Left lung (tissue), 10 donors: Measurements from ENCODE around the gene NDFIP1. TPM values are rescaled to one million over a fixed set of nuclear protein-coding genes. Genes with fewer than 3 reads are reported as not detected.

Experiments
- ATAC-seq: fragments of 200-7000 bp; cut with Tn5 transposase; one replicate; pipeline ENCODE4 v1.9.1; 2020; ENCODE audit warnings: moderate library complexity
- DNase-seq, 4 donors: peaks; one replicate each; pipeline ENCODE4 v3.0.0-alpha.2; 2013 to 2020
- H3K27ac ChIP-seq, 2 donors: fragments of 200-600 bp; sonication (generic) in 1 of 2; one replicate each; pipeline versions ENCODE4 v1.5.0 to v1.8.0; 2020 to 2021
- H3K27me3 ChIP-seq, 2 donors: fragments of 200-600 bp; sonication (generic) in 1 of 2; one replicate each; pipeline versions ENCODE4 v1.5.0 to v1.8.0; 2020 to 2021
- H3K36me3 ChIP-seq, 2 donors: fragments of 200-600 bp; sonication (generic) in 1 of 2; one replicate each; pipeline versions ENCODE4 v1.5.0 to v1.8.0; 2020 to 2021
- H3K4me1 ChIP-seq, 2 donors: fragments of 200-600 bp; one replicate each; pipeline ENCODE4 v1.8.0; 2021
- H3K4me3 ChIP-seq, 2 donors: fragments of 200-600 bp; sonication (generic) in 1 of 2; one replicate each; pipeline versions ENCODE4 v1.5.0 to v1.8.0; 2020 to 2021; ENCODE audit warnings: mild to moderate bottlenecking in 1 of 2
- H3K9me3 ChIP-seq, 2 donors: fragments of 200-600 bp; sonication (generic) in 1 of 2; one replicate each; pipeline versions ENCODE4 v1.5.0 to v1.8.0; 2020 to 2021
- CTCF ChIP-seq, 2 donors: fragments of 200-600 bp; sonication (generic) in 1 of 2; IDR thresholded peaks; one replicate each; pipeline versions ENCODE4 v1.5.0 to v1.8.0; 2021; ENCODE audit warnings: antibody characterized with exemption in 2 of 2
- intact Hi-C, 2 donors: fragments of 100-400 bp; cut with DNase I; formaldehyde crosslinking; loops; one replicate each; pipeline versions ENCODE4 v1.11.2 to v1.14.2; 2022
- polyA plus RNA-seq, 6 donors: library from polyadenylated mRNA; unstranded; fragments of 120-200 nt; gene quantifications; one replicate each; pipeline ENCODE4 v1.2.1, GENCODE V29; 2013; ENCODE audit not compliant: insufficient read length in 6 of 6
- total RNA-seq, 2 donors: library from RNA; stranded (reverse); fragmentation: NEBNext Ultra II Directional; extraction: Animal tissue kit (Norgen Biotek cat#: 25700); gene quantifications; one replicate each; pipeline ENCODE4 v1.2.1, GENCODE V29; 2021
- donor health status: DM: no; HTN: yes; CAD: no.
- donor health status: DM: no; HTN: no; CAD: no.

Gene NDFIP1
- total and polyA plus RNA-seq, 8 donors: 76.5 to 111 (median 103) TPM

- TF ChIP-seq CTCF (IDR thresholded peaks at IDR 0.05): no peak
- Histone ChIP-seq H3K36me3 (no peaks in the 10 kb centered on the region), H3K4me1 (peaks cover 8 to 42% of the 10 kb centered on the region in 2 donors), H3K27ac (peak overlapping the region; percentile 95 to 99), H3K9me3 (no peaks in the 10 kb centered on the region), H3K27me3 (no peaks in the 10 kb centered on the region), H3K4me3 (peak overlapping the region; percentile 80 to 86)
- DNase-seq: peak in 2 of 4 donors; percentile 50 to 61
- ATAC-seq: peak; percentile 6
- intact Hi-C loops: no loop called here
These were observed 1.5 kb downstream of the NDFIP1 start for GRCh38 chr5:142110046-142110531.

GRCh38 chr5:142110988-142111687 is 2.6 kb downstream of the NDFIP1 start:
- H3K9me3 ChIP-seq: no peaks in the 10 kb centered on the region
- intact Hi-C loops: no loop called here
- no peaks in the 10 kb centered on the region for H3K27me3 ChIP-seq
- DNase-seq (no peak), ATAC-seq (no peak)
- H3K4me3 ChIP-seq: peak overlapping the region in 1 of 2 donors; percentile 80
- H3K4me1 ChIP-seq: peaks cover 10 to 48% of the 10 kb centered on the region in 2 donors
- no peak overlapping the region for H3K27ac ChIP-seq
- no peak for TF ChIP-seq CTCF (IDR thresholded peaks at IDR 0.05)
- no peaks in the 10 kb centered on the region for H3K36me3 ChIP-seq

- intact Hi-C loops: no loop called here
- DNase-seq (no peak), ATAC-seq (no peak)
- no peak for TF ChIP-seq CTCF (IDR thresholded peaks at IDR 0.05)
- H3K36me3 ChIP-seq: no peaks in the 10 kb centered on the region
- no peak overlapping the region for H3K27ac ChIP-seq
- peaks cover 10 to 72% of the 10 kb centered on the region in 2 donors for H3K4me1 ChIP-seq
- no peak overlapping the region for H3K4me3 ChIP-seq
- no peaks in the 10 kb centered on the region for H3K9me3 ChIP-seq
- H3K27me3 ChIP-seq: no peaks in the 10 kb centered on the region
These were observed 6.1 kb downstream of the NDFIP1 start for GRCh38 chr5:142114687-142115086.

GRCh38 chr5:142115937-142116614 is 7.5 kb downstream of the NDFIP1 start:
- Histone ChIP-seq H3K36me3 (no peaks in the 10 kb centered on the region), H3K9me3 (no peaks in the 10 kb centered on the region), H3K4me3 (no peak overlapping the region), H3K27ac (no peak overlapping the region), H3K4me1 (peaks cover 5 to 68% of the 10 kb centered on the region in 2 donors), H3K27me3 (no peaks in the 10 kb centered on the region)
- DNase-seq (no peak), ATAC-seq (no peak)
- no peak for TF ChIP-seq CTCF (IDR thresholded peaks at IDR 0.05)
- intact Hi-C loops: no loop called here

GRCh38 chr5:142117579-142118151 is 9.1 kb downstream of the NDFIP1 start:
- Histone ChIP-seq H3K36me3 (peaks cover 0 to 4% of the 10 kb centered on the region in 2 donors), H3K27me3 (no peaks in the 10 kb centered on the region), H3K27ac (no peak overlapping the region), H3K4me3 (no peak overlapping the region), H3K9me3 (no peaks in the 10 kb centered on the region), H3K4me1 (peaks cover 2 to 68% of the 10 kb centered on the region in 2 donors)
- no peak for ATAC-seq
- intact Hi-C loops: no loop called here
- peak in 2 of 4 donors; percentile 43 to 59 for DNase-seq
- TF ChIP-seq CTCF (IDR thresholded peaks at IDR 0.05): no peak
